Suprapubic skin (tissue), 4 donors: Measurements from ENCODE around the gene ZNF536.

Experiments used
- EP300 ChIP-seq: sonication (generic); formaldehyde crosslinking; IDR thresholded peaks from one replicate; pipeline ENCODE4 v1.6.1; 2017; ENCODE audit warnings: antibody characterized with exemption
- POLR2A ChIP-seq, 2 donors: fragments of 450-650 bp; IDR thresholded peaks; one replicate each; pipeline ENCODE4 v1.6.1; 2017; ENCODE audit warnings: antibody characterized with exemption in 2 of 2, mild to moderate bottlenecking in 2 of 2, moderate library complexity in 2 of 2
- POLR2AphosphoS5 ChIP-seq, 3 donors: sonication (generic); formaldehyde crosslinking; IDR thresholded peaks; one replicate each; pipeline ENCODE4 v1.6.1; 2017; ENCODE audit warnings: antibody characterized with exemption in 3 of 3
- TF ChIP-seq, protein P1 (sequence below), 2 donors: fragments of 200-600 bp in 1 of 2; fragments of 450-650 bp in 1 of 2; sonication (generic) in 1 of 2; IDR thresholded peaks; one replicate each; pipeline ENCODE4 v1.5.1; 2016 to 2019; ENCODE audit warnings: antibody characterized with exemption in 2 of 2, mild to moderate bottlenecking in 1 of 2, moderate library complexity in 1 of 2

DNA sequence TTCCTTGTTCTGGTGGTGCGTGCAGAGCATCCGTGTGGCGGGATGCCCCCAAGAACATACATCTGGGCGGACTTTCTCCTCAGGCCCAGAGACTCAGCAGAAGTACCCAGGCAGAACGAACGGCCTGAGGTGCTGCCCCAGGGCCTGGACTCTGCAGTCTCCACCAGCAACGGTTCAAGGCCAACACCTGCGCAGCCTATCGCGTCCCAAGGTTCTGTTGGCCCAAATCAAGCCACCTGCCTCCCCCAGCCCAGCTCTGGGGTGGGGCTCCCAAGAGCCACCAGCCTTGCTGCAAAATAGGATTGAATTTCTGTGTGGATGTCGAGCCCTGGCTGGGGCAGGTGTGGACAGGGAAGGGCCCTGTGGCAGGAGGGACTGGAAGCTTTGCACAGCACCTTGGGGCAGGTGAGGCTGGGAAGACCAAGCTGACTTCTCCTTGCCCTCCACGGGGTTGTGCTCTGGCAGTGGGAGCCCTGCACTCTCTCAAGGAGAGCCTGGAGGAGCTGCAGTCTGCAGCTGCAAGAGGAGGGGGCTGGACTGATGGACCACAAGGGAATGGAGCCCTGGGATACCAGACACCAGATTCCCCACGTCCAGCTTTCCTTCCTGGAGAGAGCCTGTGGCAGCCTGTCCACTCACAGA, 146.9 kb downstream of the ZNF536 start:
- TF ChIP-seq, protein P1, sequence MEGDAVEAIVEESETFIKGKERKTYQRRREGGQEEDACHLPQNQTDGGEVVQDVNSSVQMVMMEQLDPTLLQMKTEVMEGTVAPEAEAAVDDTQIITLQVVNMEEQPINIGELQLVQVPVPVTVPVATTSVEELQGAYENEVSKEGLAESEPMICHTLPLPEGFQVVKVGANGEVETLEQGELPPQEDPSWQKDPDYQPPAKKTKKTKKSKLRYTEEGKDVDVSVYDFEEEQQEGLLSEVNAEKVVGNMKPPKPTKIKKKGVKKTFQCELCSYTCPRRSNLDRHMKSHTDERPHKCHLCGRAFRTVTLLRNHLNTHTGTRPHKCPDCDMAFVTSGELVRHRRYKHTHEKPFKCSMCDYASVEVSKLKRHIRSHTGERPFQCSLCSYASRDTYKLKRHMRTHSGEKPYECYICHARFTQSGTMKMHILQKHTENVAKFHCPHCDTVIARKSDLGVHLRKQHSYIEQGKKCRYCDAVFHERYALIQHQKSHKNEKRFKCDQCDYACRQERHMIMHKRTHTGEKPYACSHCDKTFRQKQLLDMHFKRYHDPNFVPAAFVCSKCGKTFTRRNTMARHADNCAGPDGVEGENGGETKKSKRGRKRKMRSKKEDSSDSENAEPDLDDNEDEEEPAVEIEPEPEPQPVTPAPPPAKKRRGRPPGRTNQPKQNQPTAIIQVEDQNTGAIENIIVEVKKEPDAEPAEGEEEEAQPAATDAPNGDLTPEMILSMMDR (IDR thresholded peaks at IDR 0.05), result no peak
- TF ChIP-seq EP300, result no peak
- TF ChIP-seq POLR2AphosphoS5 (IDR thresholded peaks at IDR 0.05), result no peak
- no peak for TF ChIP-seq POLR2A (IDR thresholded peaks at IDR 0.05)
